ENCODE data around the gene DHX32.
A peak's percentile ranks its signal among the peaks of the same experiment; 100 is the strongest.
"Not testable (repeated sequence)": the region's sequence is repeated elsewhere in the genome, so short reads cannot be mapped to it uniquely, and the experiment has no call there.

The DHX32 gene

GRCh38 chr10:125895130-125896087 is 14.3 kb upstream of the DHX32 start:
- peak; percentile 85 for DNase-seq

GRCh38 chr10:125894176-125894575 is 13.1 kb upstream of the DHX32 start:
- not testable (repeated sequence) for DNase-seq

GRCh38 chr10:125892402-125892801 is 11.3 kb upstream of the DHX32 start:
- DNase-seq = not testable (repeated sequence)

- not testable (repeated sequence) for DNase-seq
Observed at GRCh38 chr10:125889441-125889840, 8.3 kb upstream of the DHX32 start.

- DNase-seq = no peak
Observed at GRCh38 chr10:125886914-125887512, 5.9 kb upstream of the DHX32 start.

- DNase-seq = no peak
Observed at GRCh38 chr10:125883211-125883610, 2.1 kb upstream of the DHX32 start.

- DNase-seq = no peak
Observed at GRCh38 chr10:125882596-125882995, 1.5 kb upstream of the DHX32 start.

GRCh38 chr10:125880719-125881118 is 373 bp downstream of the DHX32 start:
- no peak for DNase-seq

GRCh38 chr10:125878957-125879835 is 1.9 kb downstream of the DHX32 start:
- DNase-seq = no peak

- DNase-seq = no peak
Observed at GRCh38 chr10:125871338-125871737, 9.8 kb downstream of the DHX32 start.

- DNase-seq = peak; percentile 19
Observed at GRCh38 chr10:125868372-125868975, 12.6 kb downstream of the DHX32 start.

GRCh38 chr10:125866421-125867029 is 14.6 kb downstream of the DHX32 start:
- no peak for DNase-seq

GRCh38 chr10:125865120-125865519 is 16.0 kb downstream of the DHX32 start:
- DNase-seq = no peak

- DNase-seq = no peak
Observed at GRCh38 chr10:125859128-125859817, 21.8 kb downstream of the DHX32 start.

- DNase-seq = no peak
Observed at GRCh38 chr10:125857185-125857760, 23.8 kb downstream of the DHX32 start.

- DNase-seq = no peak
Observed at GRCh38 chr10:125852487-125852886, 28.6 kb downstream of the DHX32 start.

GRCh38 chr10:125850766-125851731 is 30.0 kb downstream of the DHX32 start:
- peak; percentile 18 for DNase-seq

- no peak for DNase-seq
Observed at GRCh38 chr10:125849448-125849847, 31.6 kb downstream of the DHX32 start.

- DNase-seq = no peak
Observed at GRCh38 chr10:125848857-125849256, 32.2 kb downstream of the DHX32 start.

- no peak for DNase-seq
Observed at GRCh38 chr10:125848371-125848770, 32.7 kb downstream of the DHX32 start.
